SHP77 treated with DMSO at 0.1 percent for 48 hours (cell line): Measurements from ENCODE around the gene ADARB2.

Source experiments
- DNase-seq: peaks from one replicate; lab custom pipeline; 2025; lab: John Stamatoyannopoulos, UW

ADARB2 gene

DNA sequence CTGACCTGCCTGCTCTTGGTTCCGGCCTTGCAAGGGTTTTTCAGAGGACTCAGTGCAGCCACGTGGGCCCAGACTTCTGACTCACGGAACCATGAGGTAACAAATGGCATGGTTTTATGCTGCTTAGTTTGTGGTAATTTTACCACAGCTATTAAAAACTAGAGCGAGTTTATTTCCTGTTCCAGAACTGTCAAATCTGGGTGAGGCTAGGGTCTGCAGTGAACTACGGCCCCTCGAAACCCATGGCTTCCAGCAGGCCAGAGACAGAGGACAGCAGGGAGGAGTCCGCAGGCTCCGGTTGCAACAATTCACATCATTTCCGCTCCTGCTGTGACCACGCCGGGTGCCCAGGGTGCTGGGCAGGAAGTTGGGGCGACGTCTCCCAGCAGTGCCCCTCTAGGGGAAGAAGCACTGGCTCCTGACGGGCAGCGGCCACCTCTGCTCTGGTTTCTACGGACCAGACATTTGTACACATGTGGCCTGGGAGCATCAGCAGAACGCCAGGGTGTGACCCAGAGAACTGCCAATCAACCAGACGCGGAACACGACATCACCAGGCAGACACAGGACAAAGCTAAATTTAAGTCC, 74.8 kb downstream of the ADARB2 start:
- no peak for DNase-seq

DNA sequence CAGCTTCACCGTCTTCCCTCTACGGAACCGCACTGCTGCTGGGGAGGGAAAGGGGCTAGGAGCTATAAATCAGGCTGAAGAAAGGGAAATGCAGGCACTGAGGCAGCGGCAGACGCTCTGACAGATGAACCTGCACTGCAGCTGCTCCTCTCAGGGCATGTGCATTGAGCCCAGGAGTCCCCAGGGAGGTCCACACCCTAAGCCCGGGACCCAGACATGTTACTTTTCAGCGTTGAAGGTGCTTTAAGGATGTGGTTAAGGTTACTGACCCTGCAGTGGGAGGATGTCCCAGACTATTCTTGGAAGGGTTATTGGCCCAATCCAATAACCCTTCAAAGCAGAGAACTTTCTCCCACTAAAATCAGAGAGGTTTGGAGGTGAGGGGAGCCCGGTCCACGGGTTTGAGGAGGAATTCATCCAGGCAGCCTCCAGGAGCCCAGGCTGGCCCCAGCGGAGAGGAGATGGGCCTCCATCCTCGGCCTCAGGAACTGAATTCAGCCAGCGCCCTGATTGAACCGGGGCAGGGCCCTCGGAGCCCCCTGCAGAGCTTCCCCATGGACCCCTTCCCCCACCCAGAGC, 75.4 kb downstream of the ADARB2 start:
- DNase-seq: no peak

DNA sequence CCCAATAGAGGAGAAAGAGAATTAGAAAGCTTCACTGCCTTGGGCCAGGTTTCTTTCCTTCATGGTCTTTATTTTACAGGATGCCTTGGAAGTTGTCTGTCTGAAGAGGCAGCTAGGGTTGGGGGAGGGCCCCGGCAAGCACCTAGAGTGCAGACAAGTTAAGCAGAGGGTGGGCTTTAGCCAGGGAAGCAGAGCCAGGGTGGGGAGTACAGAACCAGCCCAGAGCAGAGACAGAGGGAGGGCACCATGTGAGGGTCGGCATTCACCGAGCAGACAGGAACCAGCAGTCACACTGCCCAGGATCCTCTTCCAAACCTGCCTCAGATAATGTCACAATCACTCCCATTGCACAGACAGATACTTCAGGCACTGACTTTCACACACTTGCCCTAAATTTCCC, 75.9 kb downstream of the ADARB2 start:
- no peak for DNase-seq

GRCh38 chr10:1660815-1661214, 76.5 kb downstream of the ADARB2 start:
- DNase-seq: no peak

DNA sequence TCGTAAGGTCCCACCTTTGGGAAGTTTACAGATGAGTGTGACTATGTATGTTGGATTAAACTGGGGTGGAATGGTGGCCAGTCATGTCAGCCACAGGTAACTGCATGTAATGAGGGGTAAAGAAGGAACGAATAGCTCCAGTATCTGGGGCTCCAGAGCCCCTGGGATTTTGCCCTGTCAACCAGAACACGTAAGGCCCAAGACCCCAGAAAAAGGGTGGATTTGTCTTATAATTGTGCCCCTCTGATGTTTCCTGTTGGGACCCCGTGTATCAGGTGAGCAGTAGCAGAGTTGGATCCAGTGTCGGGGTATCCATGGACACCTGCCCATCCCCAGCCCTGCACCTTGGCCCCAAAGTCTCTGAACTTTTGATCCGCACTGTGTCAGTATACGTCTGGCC, 76.9 kb downstream of the ADARB2 start:
- DNase-seq: no peak

DNA sequence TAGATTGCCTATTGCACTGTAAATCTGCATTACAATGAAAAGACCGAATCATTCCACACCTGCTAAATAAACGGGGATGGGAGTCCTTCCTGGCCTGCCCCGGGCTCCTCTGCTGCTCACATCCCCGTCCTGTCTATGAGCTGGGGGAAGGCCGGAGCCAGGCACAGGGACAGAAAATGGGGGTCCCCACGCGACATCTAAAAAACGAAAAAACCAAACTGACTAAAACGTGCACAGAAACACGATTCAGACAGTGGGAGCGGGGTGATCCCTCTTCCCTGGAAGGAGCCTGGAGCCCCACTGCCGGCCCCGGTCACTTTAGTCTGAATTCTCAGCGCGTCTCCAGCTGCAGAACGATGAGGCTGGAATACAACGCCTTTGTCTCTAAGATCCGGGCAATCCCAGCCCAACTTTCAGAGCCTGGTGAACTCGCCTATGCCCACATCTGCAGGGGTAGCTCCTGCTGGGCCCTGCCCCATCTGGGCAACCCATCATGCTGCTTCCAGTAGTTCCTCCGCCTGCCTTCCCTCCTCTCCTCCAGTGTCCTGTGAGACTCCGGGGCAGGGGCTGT, 78.0 kb downstream of the ADARB2 start:
- DNase-seq: no peak

DNA sequence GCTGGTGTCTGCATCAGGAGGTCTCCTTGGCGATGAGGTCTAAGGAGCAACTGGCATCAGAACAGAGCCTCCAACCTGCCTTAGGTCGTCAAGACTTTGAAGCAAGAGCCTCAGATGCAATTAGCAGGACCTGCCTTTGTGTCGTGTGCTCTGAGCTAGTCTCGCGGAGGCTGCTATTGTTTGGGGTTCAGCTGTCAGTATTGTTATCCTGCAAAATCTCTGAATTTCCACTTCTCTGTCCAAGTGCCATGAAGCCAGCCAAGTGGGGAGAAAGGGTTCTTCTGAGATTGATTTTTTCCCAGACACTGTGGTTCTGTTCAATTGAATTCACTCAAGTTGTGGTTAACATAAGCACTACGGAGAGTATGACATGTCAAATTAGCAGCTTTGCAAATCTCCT, 78.7 kb downstream of the ADARB2 start:
- DNase-seq: no peak

DNA sequence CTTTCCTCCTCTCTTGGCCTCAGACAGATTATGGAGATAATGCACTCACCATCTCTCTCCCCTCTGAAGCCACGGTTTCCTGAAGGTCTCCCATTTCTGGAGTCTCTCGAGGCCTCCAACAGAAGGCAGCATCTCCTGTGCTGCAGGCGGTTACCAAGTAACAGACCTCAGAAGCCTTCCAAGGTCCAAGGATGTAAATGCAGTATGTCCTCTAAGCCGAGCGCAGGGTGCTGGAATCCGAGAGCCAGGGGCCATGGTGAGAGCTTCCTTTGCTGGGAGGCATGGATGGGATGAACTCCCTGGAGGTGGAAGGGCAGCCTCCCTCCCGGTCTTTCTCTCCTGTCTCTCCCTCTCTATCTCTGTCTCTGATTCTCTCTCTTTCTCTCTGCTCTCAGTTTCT, 79.8 kb downstream of the ADARB2 start:
- no peak for DNase-seq

DNA sequence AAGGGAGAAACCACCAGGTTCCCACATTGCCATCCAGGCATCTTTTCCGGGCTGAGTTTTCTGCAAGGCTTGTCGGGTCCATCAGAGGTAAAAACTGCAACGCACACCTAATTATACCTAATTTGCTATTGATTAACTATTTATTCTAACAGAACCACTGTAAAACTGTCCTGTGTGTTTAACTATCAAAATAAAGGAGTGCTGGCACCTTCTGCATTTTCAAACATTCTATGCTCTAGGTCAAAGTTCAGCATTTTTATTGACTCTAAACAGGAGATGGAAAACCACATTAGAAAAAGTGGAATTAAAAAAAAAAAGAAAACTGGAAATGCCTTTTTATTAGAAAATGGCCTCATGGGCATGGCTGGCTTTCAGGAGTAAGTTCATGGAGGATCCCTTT, 82.0 kb downstream of the ADARB2 start:
- DNase-seq: no peak

- no peak for DNase-seq
These were observed 82.4 kb downstream of the ADARB2 start for GRCh38 chr10:1654811-1655356.

GRCh38 chr10:1654247-1654646, 83.1 kb downstream of the ADARB2 start:
- no peak for DNase-seq

DNA sequence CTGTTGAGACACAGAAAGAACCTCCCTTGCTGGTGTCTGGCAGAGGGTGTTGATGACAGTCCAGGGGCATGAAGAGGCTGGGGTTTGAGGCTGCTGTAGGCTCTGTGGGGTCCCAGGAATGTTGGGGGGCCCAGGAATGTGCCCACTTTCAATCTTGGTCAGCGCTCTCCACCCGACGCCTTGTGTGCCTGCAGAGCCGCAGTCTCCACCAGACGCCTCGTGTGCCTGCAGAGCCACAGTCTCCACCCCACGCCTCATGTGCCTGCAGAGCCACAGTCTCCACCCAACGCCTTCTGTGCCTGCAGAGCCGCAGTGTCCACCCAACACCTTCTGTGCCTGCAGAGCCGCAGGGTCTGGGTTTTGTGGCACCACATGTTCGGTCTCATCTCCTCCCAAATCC, 84.0 kb downstream of the ADARB2 start:
- no peak for DNase-seq

DNA sequence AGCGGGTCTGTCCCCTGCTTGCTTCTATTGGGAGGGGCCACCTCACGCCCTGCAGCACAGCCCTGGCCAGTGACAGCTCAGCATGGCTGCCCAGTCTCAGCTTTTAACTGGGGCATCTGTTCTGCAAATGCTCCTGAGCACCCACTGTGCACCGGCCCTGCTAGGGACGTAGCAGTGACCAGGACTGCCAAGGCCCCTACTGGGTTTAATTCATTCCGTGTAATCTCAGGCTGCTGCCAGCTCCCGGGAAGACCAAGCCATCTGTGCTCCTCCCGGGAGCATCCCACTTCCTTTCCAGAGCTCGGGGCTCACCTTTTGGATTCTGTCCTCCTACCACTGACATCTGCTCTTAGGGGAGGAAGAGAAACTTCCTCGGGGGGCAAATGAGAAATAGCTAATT, 85.2 kb downstream of the ADARB2 start:
- DNase-seq: no peak

- no peak for DNase-seq
These were observed 85.9 kb downstream of the ADARB2 start for GRCh38 chr10:1651270-1651966.

GRCh38 chr10:1650542-1651269, 86.6 kb downstream of the ADARB2 start:
- no peak for DNase-seq

DNA sequence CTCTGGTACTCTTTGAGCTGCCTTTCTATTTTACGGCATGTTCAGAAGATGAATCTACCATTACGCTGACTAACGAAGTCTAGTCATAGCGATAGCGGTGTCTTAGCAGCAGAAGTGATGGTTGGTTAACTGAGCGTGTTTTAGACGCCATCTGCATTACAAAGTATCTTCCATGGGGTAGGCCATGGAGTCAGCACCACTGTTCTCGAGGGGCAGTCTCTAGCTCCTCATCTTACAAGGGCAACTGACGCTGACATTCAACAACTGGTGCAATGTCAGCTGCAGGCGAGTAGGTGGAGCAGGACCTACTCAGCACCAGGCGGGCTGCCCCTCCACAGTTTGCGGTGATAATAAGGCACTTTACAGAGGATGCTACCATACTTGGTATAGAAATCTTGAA, 88.7 kb downstream of the ADARB2 start:
- no peak for DNase-seq

- no peak for DNase-seq
These were observed 91.0 kb downstream of the ADARB2 start for GRCh38 chr10:1646332-1646731.

- no peak for DNase-seq
These were observed 91.4 kb downstream of the ADARB2 start for GRCh38 chr10:1645896-1646295.

GRCh38 chr10:1644191-1644711, 93.1 kb downstream of the ADARB2 start:
- DNase-seq: no peak

GRCh38 chr10:1643908-1644179, 93.5 kb downstream of the ADARB2 start:
- DNase-seq: no peak

GRCh38 chr10:1643161-1643907, 94.0 kb downstream of the ADARB2 start:
- no peak for DNase-seq
